GM19397 (cell line): ENCODE measurements around the gene TSEN34.

Source experiments
- ATAC-seq: cut with Tn5 transposase; IDR thresholded peaks from one replicate; pipeline ENCODE4 v1.9.1; 2021; ENCODE audit warnings: mild to moderate bottlenecking, moderate library complexity; ENCODE audit not compliant: unreplicated experiment

Gene TSEN34

DNA sequence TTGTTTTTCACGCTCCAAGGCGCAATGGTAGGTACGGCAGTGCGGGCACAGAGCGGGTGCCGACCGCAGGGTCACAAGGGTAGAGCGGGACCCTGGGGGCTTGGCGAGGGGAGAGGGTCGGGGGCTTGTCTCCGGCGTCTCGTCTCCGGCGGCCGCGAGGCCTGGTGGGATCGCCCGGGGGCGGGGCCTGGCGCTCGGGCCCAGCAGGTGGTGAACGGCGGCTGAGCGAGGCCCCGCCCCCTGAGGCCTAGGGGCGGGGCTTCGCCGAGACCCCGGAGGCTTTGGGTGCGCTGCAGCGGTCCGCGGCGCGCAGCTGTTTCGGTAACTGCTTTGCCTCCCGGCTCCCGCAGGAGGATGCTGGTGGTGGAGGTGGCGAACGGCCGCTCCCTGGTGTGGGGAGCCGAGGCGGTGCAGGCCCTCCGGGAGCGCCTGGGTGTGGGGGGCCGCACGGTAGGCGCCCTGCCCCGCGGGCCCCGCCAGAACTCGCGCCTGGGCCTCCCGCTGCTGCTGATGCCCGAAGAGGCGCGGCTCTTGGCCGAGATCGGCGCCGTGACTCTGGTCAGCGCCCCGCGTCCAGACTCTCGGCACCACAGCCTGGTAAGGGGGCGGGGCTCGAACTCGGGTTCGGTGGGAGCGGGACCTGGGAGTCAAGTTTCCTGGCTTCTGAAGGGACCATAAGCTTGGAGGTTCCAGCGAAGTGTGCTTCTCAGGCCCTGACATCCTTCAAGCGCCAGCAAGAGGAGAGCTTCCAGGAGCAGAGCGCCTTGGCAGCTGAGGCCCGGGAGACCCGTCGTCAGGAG, at the start of gene TSEN34:
TSS of gene TSEN34 (plus strand) at position 298 of the 800 bp plus-strand sequence. CDS start at position 355, 57 bp downstream.
- ATAC-seq: peak; percentile 25

DNA sequence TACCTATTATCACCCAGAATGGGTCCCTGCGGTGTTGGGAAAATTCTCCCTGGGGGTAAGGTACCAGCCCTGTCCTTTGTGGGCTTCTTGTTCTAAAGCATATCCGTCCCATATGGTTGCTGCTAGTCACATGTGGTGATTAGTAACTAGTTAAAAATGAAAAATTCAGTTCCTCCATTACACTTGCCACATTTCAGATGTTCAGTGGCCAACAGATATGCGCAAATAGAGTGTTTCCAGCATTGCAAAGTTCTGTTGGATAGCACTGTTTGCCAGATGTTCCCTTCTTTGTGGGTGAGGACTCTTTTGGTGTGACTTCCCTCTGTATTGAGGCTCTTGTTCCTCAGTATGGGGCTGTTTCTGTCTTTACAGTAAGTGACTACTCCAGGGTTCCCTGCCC, 49.8 kb upstream of the TSEN34 start:
- no peak for ATAC-seq

DNA sequence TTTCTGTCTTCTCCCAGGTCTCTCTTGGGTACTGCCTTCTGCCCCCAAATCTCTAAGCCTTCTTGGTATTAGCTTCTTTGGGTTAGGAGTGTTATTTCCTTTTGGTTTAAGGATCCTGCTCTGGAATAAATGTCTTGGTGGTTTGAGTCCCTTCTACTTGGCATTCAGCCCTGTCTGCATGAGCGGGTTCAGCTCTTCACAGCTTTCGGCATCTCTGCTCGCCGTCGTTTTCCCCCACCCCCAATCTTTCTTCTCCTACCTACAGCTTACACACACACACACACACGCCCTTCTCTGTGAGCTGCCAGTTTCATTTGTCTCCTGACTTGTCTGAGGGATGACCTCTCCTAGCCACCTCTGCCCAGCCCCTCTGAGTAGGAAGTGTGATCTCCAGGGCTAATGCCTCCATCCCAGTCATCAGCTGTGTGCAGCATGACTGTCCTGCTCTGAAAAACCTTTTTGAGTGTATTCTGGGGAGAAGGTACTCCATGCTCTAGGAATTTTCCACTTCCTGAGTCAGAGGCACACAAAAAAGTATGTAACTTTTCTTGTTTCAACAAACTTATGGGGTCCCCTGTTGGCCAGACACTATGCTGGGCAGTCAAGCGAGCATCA, 48.8 kb upstream of the TSEN34 start:
- no peak for ATAC-seq

DNA sequence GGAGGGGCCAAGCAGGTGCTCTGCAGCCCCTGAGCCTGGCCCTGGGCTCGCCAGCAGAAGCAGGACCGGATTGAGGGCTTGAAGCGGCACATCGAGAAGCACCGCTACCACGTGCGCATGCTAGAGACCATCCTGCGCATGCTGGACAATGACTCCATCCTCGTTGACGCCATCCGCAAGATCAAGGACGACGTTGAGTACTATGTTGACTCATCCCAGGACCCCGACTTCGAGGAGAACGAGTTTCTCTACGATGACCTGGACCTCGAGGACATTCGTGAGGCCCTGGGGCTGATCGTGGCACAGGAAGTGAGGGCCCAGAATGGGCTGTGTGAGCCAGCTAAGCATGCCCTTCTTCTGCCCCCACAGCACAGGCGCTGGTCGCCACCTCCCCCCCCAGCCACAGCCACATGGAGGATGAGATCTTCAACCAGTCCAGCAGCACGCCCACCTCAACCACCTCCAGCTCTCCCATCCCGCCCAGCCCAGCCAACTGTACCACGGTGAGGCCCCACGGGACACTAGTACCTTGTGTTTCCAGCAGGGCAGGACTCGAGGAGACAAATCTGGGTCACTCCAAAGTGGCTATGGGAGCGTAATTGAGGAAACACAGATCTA, 45.5 kb upstream of the TSEN34 start:
- ATAC-seq: no peak

DNA sequence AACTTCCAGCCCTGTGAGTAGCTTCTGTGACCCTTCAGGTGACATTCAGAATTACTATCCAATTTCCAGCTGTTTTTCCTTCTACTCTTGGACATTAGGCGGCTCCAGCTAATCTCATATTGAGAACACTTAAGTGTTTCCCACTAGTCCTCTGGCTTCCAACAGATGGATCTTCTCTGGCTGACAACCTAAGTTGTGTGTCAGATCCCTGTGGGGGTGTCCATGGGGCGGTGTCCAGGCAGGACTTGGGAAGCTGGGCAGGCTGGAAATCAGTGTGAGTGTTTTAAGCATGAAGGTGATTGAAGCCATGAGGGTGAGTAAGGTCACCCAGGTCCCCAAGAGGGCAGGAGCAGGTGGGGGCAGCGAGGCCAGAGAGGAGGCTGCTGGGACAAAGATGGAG, 43.4 kb upstream of the TSEN34 start:
- no peak for ATAC-seq

DNA sequence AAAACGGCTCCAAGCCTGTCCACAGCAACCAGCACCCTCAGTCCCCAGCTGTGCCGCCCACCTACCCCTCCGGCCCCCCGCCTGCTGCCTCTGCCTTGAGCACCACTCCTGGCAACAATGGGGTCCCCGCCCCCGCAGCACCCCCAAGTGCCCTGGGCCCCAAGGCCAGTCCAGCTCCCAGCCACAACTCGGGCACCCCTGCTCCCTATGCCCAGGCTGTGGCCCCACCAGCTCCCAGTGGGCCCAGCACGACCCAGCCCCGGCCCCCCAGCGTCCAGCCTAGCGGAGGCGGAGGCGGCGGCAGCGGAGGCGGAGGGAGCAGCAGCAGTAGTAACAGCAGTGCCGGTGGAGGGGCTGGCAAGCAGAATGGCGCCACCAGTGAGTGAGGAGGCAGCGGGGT, 43.0 kb upstream of the TSEN34 start:
- no peak for ATAC-seq

DNA sequence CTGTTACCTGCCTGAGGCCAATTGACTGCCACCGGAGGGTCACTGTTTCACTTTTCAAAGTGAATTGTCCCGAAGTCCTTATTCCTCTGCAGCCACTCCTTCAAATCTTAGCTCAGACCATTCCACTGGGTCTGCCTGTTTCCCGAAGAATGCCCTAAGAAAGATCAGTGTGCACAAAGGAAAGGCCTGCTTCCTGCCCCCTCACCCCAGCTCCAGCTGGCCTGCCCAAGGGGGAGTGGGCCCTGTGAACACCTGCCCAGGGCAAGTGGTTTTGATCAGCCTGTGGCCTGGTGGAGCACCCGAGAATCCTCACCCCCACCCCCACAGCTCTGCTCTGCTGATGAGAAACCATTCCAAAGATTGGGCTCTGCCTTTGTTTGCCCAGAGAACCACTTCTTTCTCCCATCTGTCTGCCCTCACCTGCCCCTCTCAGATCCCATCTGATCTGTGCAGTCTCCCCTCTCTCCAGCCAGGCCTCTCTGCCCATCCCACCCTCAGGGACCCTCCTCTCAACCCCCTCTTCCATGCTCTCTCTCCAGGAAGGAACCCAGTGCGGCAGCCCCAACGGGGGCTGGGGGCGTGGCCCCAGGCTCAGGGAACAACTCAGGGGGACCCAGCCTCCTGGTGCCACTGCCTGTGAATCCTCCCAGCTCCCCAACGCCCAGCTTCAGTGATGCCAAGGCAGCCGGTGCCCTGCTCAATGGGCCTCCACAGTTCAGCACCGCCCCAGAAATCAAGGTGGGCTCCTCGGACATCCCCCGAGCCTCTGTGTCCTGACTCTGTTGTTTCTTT, 41.9 kb upstream of the TSEN34 start:
- ATAC-seq: no peak

DNA sequence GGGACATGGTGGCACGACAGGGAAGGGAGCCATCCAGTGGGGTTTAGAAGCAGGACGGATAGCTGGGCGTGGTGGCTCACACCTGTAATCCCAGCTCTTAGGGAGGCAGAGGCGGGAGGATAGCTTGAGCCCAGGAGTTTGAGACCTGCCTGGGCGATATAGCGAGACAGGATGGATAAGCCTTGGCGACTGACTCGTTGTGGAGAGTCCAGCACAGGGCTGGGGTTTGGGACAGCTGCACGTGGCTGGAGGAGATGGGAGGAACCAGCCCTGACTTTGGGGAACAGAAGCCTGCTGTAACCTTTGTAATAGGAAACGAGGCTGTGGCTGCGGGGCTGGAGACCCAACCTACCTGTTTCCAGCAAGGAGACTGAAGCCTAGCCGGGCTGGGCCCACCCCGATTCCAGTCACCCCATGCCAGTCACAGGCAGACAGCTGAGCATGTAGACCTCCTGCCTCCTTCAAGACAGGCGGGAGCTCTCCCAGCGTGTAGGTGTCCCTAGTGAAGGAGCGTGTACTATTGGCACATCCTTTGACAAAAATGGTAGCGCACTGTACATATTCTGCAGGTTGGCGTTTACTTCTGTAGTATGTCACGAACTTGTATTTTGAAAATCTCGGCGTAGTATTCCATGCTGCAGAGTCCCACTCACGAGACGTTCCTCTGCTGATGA, 39.6 kb upstream of the TSEN34 start:
- ATAC-seq: no peak

DNA sequence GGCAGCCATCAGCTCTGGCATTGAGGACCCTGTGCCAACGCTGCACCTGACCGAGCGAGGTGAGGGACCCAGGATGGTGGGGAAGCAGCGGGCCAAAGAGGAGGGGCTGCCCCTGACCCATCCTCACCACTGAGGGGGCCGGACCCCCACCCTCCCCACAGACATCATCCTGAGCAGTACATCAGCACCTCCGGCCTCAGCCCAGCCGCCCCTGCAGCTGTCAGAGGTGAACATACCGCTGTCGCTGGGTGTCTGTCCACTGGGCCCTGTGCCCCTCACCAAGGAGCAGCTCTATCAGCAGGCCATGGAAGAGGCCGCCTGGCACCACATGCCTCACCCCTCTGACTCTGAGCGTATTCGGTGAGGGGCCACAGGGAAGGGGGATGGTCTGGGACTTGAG, 38.8 kb upstream of the TSEN34 start:
- no peak for ATAC-seq

DNA sequence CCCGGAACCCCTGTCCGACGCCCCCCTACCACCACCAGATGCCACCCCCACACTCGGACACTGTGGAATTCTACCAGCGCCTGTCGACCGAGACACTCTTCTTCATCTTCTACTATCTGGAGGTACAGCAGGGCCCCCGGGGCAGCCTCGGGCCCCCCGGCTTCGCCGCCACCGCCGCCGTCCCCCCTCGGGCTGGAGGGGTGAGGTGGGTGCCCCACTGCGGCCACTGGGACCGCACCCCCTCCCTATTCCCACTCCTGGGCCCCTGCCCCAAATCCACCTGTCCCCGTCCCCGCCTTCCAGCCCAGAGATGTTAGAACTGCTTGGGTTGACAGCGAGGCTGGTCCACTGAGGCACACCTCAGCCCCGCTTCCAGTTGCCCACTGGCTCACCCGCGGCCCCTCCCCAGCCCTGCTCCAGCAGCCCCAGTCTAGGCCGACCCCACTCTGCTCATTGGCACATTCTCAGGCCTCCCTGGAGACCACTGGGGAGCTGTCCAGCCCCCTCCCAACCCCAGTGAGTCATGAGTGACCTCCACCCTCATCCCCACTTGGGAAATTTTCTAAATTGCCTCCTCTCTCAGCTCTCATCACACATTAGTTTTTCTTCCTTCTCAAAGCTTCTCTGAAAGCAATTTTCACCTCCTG, 38.1 kb upstream of the TSEN34 start:
- no peak for ATAC-seq

DNA sequence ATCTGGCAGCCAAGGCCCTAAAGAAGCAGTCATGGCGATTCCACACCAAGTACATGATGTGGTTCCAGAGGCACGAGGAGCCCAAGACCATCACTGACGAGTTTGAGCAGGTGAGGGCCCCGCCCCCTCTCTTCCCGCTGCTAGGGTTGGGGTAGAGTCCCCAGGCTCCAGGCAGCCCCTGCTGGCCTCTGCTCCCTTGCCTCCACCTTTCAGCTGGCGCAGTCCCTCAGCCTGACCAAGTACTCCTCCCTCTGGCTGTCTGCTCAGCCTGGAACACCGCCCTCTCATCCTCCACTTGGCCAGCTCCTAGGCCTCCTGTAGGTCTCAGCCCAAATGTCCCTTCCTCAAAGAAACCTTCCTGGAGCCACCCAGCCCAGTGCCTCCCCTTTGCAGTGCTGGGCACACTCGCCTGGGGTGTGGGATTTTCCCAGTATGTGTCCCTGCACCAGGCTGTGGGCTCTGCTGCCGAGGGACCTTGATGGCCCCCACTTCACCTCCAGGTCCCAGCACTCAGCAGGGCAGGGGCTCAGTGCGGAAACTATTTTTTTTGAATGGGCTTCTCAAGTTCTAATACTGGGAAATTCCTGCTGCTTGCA, 37.3 kb upstream of the TSEN34 start:
- ATAC-seq: no peak

DNA sequence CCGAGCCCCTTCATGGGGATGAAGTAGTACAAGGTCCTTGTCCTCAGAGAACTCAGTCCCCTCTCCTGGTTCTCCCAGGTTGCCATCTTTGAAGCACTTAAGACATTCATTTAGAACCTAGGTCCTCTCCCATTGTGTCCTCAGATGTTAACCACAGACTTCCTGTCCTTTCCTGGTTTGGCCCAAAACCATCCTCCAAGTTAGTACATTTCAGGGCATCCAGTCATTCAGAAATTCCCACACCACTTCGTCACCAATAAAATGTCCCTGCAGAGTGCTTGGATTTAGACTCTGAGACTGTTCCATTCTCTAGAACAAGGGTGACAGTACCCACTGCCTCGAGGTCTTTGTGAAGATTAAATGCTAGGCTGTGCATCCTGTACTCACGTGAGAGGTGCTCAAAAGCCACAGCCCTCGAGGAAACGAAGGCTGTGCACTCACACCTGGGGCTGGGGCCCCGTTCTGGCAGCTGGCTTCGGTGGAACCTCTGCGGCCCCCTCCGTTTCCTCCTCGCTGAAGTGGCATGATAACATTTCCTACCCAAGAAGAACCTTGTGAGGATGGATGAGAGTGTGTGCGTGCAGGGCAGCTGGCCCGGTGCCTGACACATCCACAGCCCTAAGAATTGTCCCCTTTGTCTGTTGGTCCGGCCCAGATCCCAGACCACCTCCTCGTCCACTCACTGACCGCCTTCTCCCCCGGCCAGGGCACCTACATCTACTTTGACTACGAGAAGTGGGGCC, 36.3 kb upstream of the TSEN34 start:
- ATAC-seq: no peak

DNA sequence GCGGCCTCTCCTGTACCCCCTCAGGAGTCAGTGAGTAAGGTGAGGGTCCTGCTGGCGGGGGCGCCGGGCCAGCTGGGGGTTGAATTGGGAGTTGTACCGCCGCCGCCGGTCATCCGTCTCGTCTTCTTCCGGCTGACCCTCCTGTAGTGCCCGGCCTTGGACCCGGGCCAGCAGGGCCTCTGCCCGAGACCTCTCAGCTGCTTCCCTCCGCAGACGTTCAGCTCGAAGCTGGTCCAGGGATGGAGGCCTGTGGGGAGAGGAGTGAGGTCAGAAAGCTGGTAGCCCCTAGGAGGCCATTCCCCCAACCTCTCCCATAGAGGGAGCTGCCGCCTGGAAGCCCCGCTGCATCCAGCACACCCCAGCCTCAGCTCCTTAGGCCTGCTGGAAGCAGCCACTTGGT, 35.4 kb upstream of the TSEN34 start:
- no peak for ATAC-seq

DNA sequence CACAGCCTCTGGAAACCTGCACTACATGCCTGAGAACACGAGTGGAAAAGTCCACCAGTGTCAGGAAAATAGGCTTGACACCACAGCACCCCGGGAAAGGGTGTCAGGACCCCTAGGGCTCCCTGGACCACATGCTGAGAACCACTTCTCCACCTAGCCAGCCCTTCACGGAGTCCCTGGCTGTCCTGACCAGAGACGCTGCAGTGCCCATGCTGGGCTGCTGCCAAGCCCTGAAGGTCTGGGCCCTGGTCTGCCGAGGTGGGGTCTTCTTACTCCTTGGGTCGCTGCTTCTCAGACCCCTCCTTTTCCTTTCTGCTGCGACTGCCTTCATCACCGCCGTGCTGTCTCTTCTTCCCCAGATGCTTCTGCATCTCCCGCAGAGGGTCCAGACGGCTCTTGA, 34.6 kb upstream of the TSEN34 start:
- no peak for ATAC-seq

DNA sequence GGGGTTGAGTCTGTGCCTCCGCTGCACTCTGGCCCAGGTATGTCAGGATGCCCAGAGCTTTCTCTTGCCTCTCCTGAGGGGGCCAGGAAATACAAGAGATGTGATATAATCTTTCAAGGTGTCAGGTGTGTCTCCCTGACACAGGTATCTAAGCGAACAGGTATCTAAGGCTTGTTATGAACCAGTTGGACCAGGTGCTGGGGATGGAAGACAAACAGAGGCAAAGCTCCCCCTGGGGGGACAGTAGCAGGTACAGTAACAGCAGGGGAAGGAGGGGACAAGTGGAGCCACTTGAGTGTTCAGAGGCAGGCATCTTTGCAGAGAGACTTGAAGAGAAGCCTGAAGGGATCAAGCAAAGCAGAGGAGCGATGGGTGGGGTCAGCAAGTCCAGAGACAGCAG, 34.2 kb upstream of the TSEN34 start:
- ATAC-seq: no peak

DNA sequence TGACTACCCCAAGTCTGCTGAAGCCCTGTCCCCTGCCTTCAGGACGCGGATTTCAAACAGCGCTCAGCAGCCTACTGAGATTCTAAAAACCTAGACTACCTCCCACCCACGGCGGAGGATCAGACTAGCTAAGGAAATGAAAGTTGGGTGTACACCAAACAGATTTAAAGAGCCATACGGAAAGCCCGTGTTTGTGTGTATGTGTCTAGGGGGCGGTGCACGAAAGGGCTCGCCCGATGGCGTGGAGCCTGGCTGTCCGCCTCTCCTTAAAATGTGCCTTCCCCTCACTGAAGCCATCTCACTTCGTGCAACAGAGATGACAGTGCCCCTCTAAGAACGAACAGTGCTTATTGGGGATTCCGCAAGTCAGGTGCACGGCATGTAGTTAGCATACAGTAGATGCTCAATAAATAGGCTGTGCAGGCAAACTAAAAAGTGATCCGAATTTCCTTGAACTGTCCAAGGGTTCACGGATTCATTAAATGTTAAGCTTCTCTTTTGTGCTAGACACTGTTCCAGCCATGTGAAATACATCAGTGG, 32.2 kb upstream of the TSEN34 start:
- ATAC-seq: no peak

DNA sequence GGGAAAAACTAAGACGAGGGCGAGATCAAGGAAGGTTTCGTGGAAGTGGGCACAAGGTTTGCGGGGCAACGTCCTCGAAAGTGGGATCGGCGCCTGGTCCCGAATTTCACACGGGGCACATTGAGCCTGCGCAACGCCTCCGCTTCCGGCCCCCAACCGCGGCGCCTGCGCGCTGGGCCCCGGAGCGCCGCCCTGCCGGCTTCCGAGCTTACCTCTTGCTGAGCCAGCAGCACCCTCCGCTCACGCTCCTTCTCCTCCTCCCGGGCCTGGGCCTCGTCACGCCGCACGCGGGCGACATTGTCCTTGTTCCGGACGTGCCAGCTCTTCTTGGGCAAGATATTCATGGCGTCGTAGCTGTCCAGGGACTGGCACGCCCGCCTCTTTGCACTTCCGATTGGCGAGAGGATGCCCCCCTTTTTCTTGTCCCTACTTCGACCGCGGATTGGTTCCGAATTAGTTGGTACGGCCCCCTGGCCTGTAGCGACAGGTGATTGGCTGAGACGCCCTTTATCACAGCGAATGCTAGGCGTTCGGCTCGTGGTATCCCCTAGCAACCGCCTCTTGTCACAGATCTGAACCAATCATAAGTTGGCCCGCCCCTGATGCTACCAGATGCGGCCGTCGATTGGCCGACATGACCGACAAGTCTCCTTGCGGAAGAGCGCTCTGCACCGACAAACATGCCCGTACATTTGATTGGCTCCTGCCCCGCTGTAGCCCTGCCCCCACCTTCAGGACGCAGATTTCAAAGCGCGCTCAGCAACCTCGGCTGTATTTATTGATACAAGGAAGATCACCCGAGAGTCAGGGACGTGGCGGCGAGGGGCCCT, 31.5 kb upstream of the TSEN34 start, which contains the start of gene LENG1:
TSS of gene LENG1 (minus strand) at position 370 of the 830 bp plus-strand sequence. CDS start at position 344, 26 bp downstream.
- ATAC-seq: peak; percentile 89
